Measurements from ENCODE around the gene KRTAP10-1. TPM values are rescaled to one million over a fixed set of nuclear protein-coding genes. Genes with fewer than 3 reads are reported as not detected.

The KRTAP10-1 gene
- total RNA-seq, 1 donor from 2014 or later: not detected

DNA sequence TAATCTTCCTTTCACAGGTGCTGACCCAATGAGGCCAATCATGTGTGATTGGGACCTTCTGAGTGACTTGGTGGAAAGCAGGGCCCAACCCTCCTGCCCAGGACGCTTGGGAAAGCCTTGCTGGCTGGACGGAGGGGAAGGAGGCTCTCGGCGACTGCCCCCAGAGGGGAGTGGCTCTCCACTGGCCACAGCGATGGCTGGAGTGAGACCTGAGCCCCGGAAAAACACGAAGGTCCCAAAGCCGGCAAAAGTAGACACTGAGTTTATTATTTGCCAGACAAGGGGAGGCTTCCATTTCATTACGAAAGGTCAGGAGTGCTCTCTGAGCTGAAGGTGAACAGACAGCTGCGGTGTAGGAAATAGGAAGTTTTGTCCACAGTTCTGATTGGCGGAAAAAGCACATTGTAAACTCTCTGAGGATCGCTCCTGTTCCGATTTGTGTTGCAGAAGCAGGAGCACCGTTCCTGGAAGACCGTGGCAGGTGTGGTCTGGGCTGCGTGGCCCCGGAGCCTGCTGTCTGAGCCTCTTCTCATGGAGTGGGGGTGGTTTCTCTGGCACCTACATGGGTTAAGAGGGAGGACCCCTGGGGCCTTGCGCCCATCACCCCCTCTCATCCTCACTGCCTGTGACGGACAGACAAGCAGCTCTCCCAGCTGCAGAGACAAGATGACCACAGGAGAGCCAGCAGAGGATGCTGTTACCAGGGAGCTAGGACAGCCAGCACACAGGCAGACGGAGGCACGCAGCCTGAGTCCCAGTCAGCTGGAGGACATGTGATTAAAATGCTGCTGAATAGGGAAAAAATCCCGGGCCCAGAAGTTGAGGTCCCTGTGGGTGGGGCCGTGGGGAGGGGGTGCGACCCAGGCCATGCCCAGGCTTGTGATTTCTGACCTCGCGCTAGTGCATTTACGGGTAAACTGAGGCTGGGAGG is 41.5 kb downstream of the KRTAP10-1 start:
- DNase-seq (ENCODE audit: low spot score): no peak
- intact Hi-C loops (cut with DNase I): no loop called here
- no peak for ATAC-seq

- no peak for DNase-seq (ENCODE audit: low spot score)
- intact Hi-C loops (cut with DNase I): no loop called here
- peak; percentile 81 for ATAC-seq
These were observed 42.3 kb downstream of the KRTAP10-1 start for GRCh38 chr21:44497703-44498126.

DNA sequence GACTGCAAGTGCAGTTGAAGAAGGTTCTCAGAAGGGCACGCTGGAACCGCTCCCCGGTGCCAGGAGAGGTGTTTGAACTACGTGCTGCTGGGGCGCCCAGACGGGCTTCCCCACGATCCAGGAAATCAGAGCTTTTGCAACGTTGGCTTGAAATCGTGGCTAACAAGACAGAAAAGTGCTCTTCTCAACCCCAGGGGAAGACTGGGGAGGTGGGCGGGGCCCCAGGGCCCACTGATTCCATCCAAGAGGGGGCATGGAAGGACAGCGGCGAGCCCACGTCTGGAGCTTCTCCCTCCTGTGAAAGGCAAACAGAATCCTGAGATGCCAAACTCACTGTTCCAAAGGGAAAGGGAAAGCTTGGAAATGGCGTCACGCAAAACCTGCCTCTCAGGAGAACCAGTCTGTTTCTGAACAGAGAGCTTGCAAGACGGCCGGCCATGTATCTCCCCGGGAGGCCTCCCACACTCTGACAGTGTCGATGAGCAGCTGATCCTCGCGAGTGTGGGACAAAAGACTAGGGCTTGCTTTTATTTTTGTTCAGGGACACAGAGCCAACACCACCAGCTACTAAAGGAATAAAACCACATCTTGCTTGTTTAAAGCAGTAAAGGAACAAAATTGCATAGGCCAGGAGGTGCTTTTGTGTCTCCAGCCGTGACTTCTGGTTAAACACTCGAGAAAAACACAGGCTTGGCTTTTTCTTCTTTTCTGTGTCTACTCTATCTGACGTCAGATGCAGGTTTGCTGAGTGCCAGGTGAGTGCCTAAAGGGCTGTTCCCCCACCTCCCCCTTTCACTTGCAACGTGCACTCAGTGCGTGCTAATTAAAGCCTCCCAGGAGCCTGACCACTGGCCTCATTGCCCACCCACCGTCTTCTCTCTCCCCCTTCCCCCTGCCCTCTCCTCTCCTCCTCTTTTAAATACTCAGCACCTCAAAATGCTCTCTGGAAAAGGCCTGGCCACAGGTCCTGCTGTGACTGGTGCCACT is 43.1 kb downstream of the KRTAP10-1 start:
- intact Hi-C loops (cut with DNase I): no loop called here
- DNase-seq (ENCODE audit: low spot score) (no peak), ATAC-seq (peak; percentile 66)

DNA sequence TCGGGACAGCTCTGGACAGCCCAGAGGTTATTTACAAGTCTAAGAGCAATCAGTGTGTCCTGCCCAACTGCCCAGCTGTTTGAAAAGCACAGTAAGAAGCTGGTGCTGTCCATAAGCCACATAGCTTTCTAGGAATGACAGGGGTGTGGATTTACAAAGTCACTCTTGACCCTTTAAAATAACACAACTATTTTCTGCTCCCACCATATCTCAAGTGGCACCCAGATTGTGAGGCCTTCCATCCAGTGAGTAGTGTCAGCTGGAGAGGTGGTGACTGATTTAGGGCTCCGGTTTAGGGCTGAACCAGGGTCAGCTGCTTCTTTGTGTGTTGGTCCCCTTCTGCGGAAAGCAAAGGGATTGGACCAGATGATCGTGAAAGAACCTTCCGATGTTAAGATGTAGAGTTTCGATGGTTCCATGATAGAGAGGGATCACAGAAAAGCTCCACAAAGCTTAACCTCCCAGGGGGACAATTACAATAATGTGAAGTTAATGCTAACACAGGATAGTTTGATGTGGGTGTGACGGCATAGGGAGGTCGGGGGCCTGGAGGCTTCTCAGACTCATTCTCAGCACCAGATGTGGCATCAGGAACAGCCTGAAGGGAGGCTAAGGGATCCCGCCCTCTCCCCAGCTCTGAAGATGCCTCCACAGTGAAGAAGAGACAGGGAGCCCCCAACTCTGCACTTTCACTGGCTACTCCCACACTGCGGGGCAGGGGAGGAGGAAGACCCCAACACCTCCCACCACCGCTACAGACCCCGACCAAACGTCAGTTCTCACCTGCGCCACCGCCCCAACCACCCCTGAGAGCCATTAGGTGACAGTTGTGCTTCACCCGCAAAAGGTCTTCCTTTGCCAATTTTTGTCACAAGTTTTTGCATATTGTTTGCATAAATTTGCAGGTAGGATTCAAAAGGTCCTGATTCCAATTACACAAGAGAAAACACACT is 44.1 kb downstream of the KRTAP10-1 start:
- ATAC-seq (no peak), DNase-seq (ENCODE audit: low spot score) (no peak)
- intact Hi-C loops (cut with DNase I): no loop called here

GRCh38 chr21:44494956-44495355 is 45.0 kb downstream of the KRTAP10-1 start:
- ATAC-seq (no peak), DNase-seq (ENCODE audit: low spot score) (no peak)
- intact Hi-C loops (cut with DNase I): no loop called here

GRCh38 chr21:44494418-44494817 is 45.6 kb downstream of the KRTAP10-1 start:
- intact Hi-C loops (cut with DNase I): no loop called here
- no peak for ATAC-seq
- DNase-seq (ENCODE audit: low spot score): no peak

GRCh38 chr21:44492567-44493385 is 47.2 kb downstream of the KRTAP10-1 start:
- ATAC-seq: no peak
- intact Hi-C loops (cut with DNase I): no loop called here
- no peak for DNase-seq (ENCODE audit: low spot score)

- intact Hi-C loops (cut with DNase I): no loop called here
- ATAC-seq (no peak), DNase-seq (ENCODE audit: low spot score) (no peak)
These were observed 49.2 kb downstream of the KRTAP10-1 start for GRCh38 chr21:44490816-44491215.

DNA sequence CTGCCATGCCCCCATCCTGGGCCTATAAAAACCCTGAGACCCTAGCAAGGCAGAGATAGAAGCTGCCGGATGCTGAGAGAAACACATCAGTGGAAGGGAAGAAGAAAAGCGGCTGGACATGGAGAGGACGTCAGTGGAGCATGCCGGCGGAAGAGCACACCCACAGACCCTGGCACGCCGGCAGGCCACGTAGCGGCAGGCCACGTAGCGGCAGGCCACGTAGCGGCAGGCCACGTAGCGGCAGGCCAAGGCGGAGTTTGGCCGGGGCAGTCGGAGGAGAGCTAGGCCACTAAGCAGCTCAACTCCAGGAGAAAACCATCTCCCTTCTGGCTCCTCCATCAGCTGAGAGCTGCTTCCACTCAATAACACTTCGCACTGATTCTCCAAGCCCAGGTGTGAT is 49.6 kb downstream of the KRTAP10-1 start:
- ATAC-seq (no peak), DNase-seq (ENCODE audit: low spot score) (no peak)
- intact Hi-C loops (cut with DNase I): no loop called here

GRCh38 chr21:44489962-44490361 is 50.0 kb downstream of the KRTAP10-1 start:
- DNase-seq (ENCODE audit: low spot score): no peak
- ATAC-seq: no peak
- intact Hi-C loops (cut with DNase I): loop anchor here (10.0 kb wide), 1 partner anchor 135 kb away; the partner anchor contains the start of gene TRPM2

Other genes with a start within 250 kb of the KRTAP10-1 start
- gene PFKL, start 240.1 kb downstream of the KRTAP10-1 start, total RNA-seq: 189 TPM
- gene CFAP410, start 200.8 kb downstream of the KRTAP10-1 start, total RNA-seq: 26.7 TPM
- 9.9 TPM for gene TRPM2, start 186.6 kb downstream of the KRTAP10-1 start, total RNA-seq
- 6.8 TPM for gene LRRC3, start 84.7 kb downstream of the KRTAP10-1 start, total RNA-seq
- not detected for gene KRTAP10-2, start 11.3 kb upstream of the KRTAP10-1 start, total RNA-seq
- not detected for gene KRTAP10-3, start 18.6 kb upstream of the KRTAP10-1 start, total RNA-seq
- not detected for gene KRTAP10-4, start 33.5 kb upstream of the KRTAP10-1 start, total RNA-seq
- gene KRTAP10-5, start 40.4 kb upstream of the KRTAP10-1 start, total RNA-seq: not detected
- gene KRTAP10-6, start 52.3 kb upstream of the KRTAP10-1 start, total RNA-seq: not detected
- not detected for gene KRTAP10-7, start 60.4 kb upstream of the KRTAP10-1 start, total RNA-seq
- not detected for gene KRTAP10-8, start 71.9 kb upstream of the KRTAP10-1 start, total RNA-seq
- gene KRTAP10-9, start 86.9 kb upstream of the KRTAP10-1 start, total RNA-seq: not detected
- not detected for gene KRTAP10-10, start 97.2 kb upstream of the KRTAP10-1 start, total RNA-seq
- not detected for gene KRTAP10-11, start 106.2 kb upstream of the KRTAP10-1 start, total RNA-seq
- not detected for gene KRTAP12-4, start 114.5 kb upstream of the KRTAP10-1 start, total RNA-seq
- gene KRTAP12-3, start 117.7 kb upstream of the KRTAP10-1 start, total RNA-seq: not detected
- not detected for gene KRTAP12-2, start 126.7 kb upstream of the KRTAP10-1 start, total RNA-seq
- not detected for gene KRTAP12-1, start 142.0 kb upstream of the KRTAP10-1 start, total RNA-seq
- gene KRTAP10-12, start 157.0 kb upstream of the KRTAP10-1 start, total RNA-seq: not detected
- gene TSPEAR, start 171.4 kb upstream of the KRTAP10-1 start, total RNA-seq: not detected